Measurements from ENCODE around the gene SPSB2.

SPSB2 gene

DNA sequence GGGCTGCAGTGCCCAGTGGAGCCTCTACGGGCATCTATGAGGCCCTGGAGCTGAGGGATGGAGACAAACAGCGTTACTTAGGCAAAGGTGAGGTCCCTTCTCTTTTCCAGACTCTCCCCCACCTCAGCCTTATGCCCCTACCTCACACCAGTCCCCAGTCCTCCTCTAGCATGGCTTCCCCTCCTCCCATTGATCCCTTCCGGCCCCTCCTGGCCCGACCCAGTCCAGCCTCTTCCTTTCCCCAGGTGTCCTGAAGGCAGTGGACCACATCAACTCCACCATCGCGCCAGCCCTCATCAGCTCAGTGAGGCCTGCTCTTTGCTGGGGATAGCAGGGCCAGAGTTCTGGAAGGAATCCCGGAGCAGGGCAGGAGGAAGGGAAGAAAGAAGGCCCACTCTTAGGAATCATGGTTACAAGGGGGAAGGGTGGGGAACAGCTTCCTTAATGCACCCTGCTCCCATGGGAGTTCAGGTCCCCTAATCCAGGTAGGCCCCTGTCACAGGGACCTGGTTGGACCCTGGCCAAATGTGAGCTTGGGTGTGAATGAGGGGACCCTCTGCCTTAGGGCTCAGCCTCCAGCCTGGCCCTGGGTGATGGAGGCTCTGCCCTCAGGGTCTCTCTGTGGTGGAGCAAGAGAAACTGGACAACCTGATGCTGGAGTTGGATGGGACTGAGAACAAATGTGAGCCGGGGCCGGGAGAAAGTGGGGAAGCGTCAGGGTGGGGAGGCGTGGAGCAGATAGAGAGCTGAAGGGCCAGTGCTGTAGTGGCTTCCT lies 43.5 kb upstream of the SPSB2 start:
- WGBS (ENCODE audit: insufficient coverage), result 99% methylated on average over 8 of the region's 11 CpGs
- Histone ChIP-seq H3K4me1 (ENCODE audit: control extremely low read depth in 1 of 4, control insufficient read depth in 4 of 4, insufficient read depth in 4 of 4, low read length in 3 of 4) (peaks cover 0 to 19% (median 17%) of the 10 kb centered on the region in 4 experiments), H3K36me3 (ENCODE audit: control insufficient read depth in 4 of 4, insufficient read depth in 4 of 4, low read length in 3 of 4) (peaks cover 0 to 27% (median 7%) of the 10 kb centered on the region in 4 experiments), H3K27ac (ENCODE audit: insufficient read depth in 1 of 2, low read depth in 1 of 2, low read length in 2 of 2, poor library complexity in 1 of 2, severe bottlenecking in 2 of 2) (no peak overlapping the region), H3K27me3 (replicated peaks in 2 of 5; ENCODE audit: control insufficient read depth in 4 of 5, insufficient read depth in 5 of 5, low read length in 4 of 5) (peaks cover 0 to 2% (median 0%) of the 10 kb centered on the region in 5 experiments), H3K4me3 (ENCODE audit: control insufficient read depth in 1 of 7, extremely low read depth in 1 of 7, insufficient read depth in 4 of 7, low read depth in 2 of 7, low read length in 6 of 7) (no peak overlapping the region), H3K9me3 (ENCODE audit: control extremely low read depth in 1 of 5, control insufficient read depth in 4 of 5, insufficient read depth in 2 of 5, low read depth in 1 of 5, low read length in 4 of 5) (no peaks in the 10 kb centered on the region)
- no peak for DNase-seq
- ChIA-PET POLR2A (no interaction called here), CTCF (interaction anchor here (0.5 to 1.7 kb wide), 8 partner anchors 9 to 230 kb away, joined by 3 to 13 read pairs (median 4); partner anchors contain the start of gene SPSB2)

DNA sequence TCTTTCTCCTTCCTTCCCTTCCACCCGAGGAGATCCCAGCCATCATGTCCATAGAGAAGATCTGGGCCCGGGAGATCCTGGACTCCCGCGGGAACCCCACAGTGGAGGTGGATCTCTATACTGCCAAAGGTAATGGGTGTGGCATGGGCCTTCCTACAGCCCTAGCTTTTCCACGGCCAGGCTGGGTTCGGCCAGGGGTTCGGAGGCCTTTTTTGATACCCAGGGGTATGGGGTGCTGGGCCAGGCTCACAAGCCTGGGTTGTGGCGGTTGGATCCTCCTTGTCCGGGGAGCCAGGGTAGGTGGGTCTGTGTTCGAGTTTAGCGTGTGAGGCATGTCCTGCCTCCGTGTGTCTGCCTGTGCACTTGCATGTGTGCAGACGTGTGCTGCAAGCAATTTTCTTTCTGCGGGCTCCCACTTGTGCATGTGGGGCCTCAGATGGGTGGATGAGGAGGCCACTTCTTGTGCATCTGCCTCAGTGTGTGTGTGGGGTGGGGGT lies 42.7 kb upstream of the SPSB2 start:
- H3K27ac ChIP-seq (ENCODE audit: insufficient read depth in 1 of 2, low read depth in 1 of 2, low read length in 2 of 2, poor library complexity in 1 of 2, severe bottlenecking in 2 of 2), result no peak overlapping the region
- ChIA-PET POLR2A (no interaction called here), CTCF (interaction anchor here (1.1 to 2.1 kb wide), 3 partner anchors 9 to 47 kb away, joined by 3 to 9 read pairs (median 4); partner anchors contain the start of gene SPSB2)

DNA sequence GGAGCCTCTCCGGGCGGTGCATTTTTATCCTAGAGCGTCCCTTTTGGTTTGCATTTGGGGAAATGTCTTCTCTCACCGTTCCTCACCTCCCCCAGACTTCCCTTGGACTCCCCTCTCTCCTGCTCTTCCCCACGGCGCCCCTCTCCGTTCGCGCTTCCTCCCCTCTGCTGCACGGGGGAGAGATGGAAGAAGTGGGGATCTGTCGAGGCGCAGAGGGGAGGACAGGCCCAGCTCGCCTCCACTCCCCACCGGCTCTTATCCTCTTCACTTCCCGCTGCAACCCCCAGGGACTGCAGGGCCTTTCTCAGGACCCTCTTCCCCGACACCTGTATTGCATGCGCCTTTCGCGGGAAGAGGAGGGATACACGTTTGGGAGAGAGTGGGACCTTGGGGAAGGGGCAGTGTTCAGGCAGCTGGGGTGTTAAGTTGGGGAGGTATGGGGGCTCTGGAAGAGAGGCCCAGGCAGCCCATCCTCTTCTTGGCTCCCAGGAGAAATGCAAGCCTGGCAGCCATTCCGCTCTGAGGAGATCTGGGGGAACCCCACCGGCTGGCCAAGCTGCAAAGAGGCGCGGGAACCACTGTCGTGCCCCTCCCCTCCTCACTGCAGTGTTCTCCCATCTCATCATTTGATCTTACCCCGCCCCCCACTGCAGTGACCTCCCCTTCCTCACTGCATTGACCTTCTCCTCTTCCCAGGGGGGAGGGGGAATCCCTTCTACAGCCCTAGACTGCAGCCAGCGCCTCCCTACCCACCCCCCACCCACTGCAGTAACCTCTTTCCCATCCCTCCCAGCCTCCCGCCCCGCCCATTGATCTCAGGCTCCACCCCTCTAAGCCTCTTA lies 42.1 kb upstream of the SPSB2 start:
- no peak for DNase-seq
- H3K9me3 ChIP-seq (ENCODE audit: control extremely low read depth in 1 of 5, control insufficient read depth in 4 of 5, insufficient read depth in 2 of 5, low read depth in 1 of 5, low read length in 4 of 5), result no peaks in the 10 kb centered on the region
- H3K4me3 ChIP-seq (ENCODE audit: control insufficient read depth in 1 of 7, extremely low read depth in 1 of 7, insufficient read depth in 4 of 7, low read depth in 2 of 7, low read length in 6 of 7), result peak overlapping the region; percentile 39 to 88 (median 66)
- H3K27me3 ChIP-seq (replicated peaks in 2 of 5; ENCODE audit: control insufficient read depth in 4 of 5, insufficient read depth in 5 of 5, low read length in 4 of 5), result peaks cover 0 to 2% (median 0%) of the 10 kb centered on the region in 5 experiments
- 20% methylated on average over 5 of the region's 29 CpGs for WGBS (ENCODE audit: insufficient coverage)
- peaks cover 0 to 19% (median 17%) of the 10 kb centered on the region in 4 experiments for H3K4me1 ChIP-seq (ENCODE audit: control extremely low read depth in 1 of 4, control insufficient read depth in 4 of 4, insufficient read depth in 4 of 4, low read length in 3 of 4)
- H3K36me3 ChIP-seq (ENCODE audit: control insufficient read depth in 4 of 4, insufficient read depth in 4 of 4, low read length in 3 of 4), result peaks cover 0 to 25% (median 5%) of the 10 kb centered on the region in 4 experiments
- ChIA-PET POLR2A (interaction anchor here (0.6 to 1.0 kb wide), 2 partner anchors 24 to 28 kb away, joined by 4 read pairs; partner anchors contain the start of genes C12orf57 and RNU7-1), CTCF (interaction anchor here (1.0 to 2.1 kb wide), 3 partner anchors 10 to 47 kb away, joined by 3 to 9 read pairs (median 4); no protein-coding TSS in a partner anchor)
- H3K27ac ChIP-seq (ENCODE audit: insufficient read depth in 1 of 2, low read depth in 1 of 2, low read length in 2 of 2, poor library complexity in 1 of 2, severe bottlenecking in 2 of 2), result peak overlapping the region in 1 of 2 experiments; percentile 14

More for the DNA sequence above, 42.7 kb upstream of the SPSB2 start:
- WGBS (ENCODE audit: insufficient coverage), result 98% methylated on average over 6 of the region's 14 CpGs
- Histone ChIP-seq H3K9me3 (ENCODE audit: control extremely low read depth in 1 of 5, control insufficient read depth in 4 of 5, insufficient read depth in 2 of 5, low read depth in 1 of 5, low read length in 4 of 5) (no peaks in the 10 kb centered on the region), H3K36me3 (ENCODE audit: control insufficient read depth in 4 of 4, insufficient read depth in 4 of 4, low read length in 3 of 4) (peaks cover 0 to 25% (median 7%) of the 10 kb centered on the region in 4 experiments), H3K4me1 (ENCODE audit: control extremely low read depth in 1 of 4, control insufficient read depth in 4 of 4, insufficient read depth in 4 of 4, low read length in 3 of 4) (peaks cover 0 to 19% (median 17%) of the 10 kb centered on the region in 4 experiments), H3K27me3 (replicated peaks in 2 of 5; ENCODE audit: control insufficient read depth in 4 of 5, insufficient read depth in 5 of 5, low read length in 4 of 5) (peaks cover 0 to 2% (median 0%) of the 10 kb centered on the region in 5 experiments), H3K4me3 (ENCODE audit: control insufficient read depth in 1 of 7, extremely low read depth in 1 of 7, insufficient read depth in 4 of 7, low read depth in 2 of 7, low read length in 6 of 7) (no peak overlapping the region)
- DNase-seq, result no peak

DNA sequence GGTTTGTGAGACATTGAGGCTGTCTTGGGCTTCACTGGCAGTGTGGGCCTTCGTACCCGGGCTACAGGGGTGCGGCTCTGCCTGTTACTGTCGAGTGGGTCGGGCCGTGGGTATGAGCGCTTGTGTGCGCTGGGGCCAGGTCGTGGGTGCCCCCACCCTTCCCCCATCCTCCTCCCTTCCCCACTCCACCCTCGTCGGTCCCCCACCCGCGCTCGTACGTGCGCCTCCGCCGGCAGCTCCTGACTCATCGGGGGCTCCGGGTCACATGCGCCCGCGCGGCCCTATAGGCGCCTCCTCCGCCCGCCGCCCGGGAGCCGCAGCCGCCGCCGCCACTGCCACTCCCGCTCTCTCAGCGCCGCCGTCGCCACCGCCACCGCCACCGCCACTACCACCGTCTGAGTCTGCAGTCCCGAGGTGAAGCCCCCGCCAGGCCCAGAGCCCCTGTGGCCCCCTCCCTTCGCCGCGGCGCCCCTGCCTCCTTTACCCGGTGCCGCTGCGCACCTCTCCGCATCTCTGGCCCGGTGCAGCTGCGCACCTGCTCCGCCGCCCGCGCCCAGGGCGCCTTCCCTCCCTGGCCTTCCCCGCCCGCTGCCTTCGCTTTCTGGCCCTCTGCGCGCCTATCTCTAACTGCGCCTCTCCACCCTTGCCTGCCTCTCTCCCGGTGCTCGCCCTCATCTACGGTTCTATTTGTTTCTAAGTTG lies 41.3 kb upstream of the SPSB2 start, which contains the start of gene ENO2:
ENO2 (plus strand) TSS at position 335 of the 701 bp plus-strand sequence. CDS start 1,253 bp downstream, outside the sequence.
- POLR2A ChIA-PET, result interaction anchor here (0.6 to 1.0 kb wide), 3 partner anchors 24 to 29 kb away, joined by 3 to 4 read pairs (median 4); partner anchors contain the start of genes C12orf57 and RNU7-1
- peaks cover 0 to 20% (median 5%) of the 10 kb centered on the region in 4 experiments for H3K36me3 ChIP-seq (ENCODE audit: control insufficient read depth in 4 of 4, insufficient read depth in 4 of 4, low read length in 3 of 4)
- no peaks in the 10 kb centered on the region for H3K9me3 ChIP-seq (ENCODE audit: control extremely low read depth in 1 of 5, control insufficient read depth in 4 of 5, insufficient read depth in 2 of 5, low read depth in 1 of 5, low read length in 4 of 5)
- under 1% methylated on average over 48 of the region's 68 CpGs for WGBS (ENCODE audit: insufficient coverage)
- H3K27ac ChIP-seq (ENCODE audit: insufficient read depth in 1 of 2, low read depth in 1 of 2, low read length in 2 of 2, poor library complexity in 1 of 2, severe bottlenecking in 2 of 2), result peak within 1 kb of the TSS in 1 of 2 experiments; percentile 34
- CTCF ChIA-PET, result interaction anchor here (1.0 to 2.1 kb wide), 2 partner anchors 10 to 42 kb away, joined by 3 to 9 read pairs; no protein-coding TSS in a partner anchor
- H3K27me3 ChIP-seq (replicated peaks in 2 of 5; ENCODE audit: control insufficient read depth in 4 of 5, insufficient read depth in 5 of 5, low read length in 4 of 5), result peaks cover 0 to 2% (median 0%) of the 10 kb centered on the region in 5 experiments
- peak within 1 kb of the TSS; percentile 39 to 88 (median 66) for H3K4me3 ChIP-seq (ENCODE audit: control insufficient read depth in 1 of 7, extremely low read depth in 1 of 7, insufficient read depth in 4 of 7, low read depth in 2 of 7, low read length in 6 of 7)
- peaks cover 0 to 19% (median 15%) of the 10 kb centered on the region in 4 experiments for H3K4me1 ChIP-seq (ENCODE audit: control extremely low read depth in 1 of 4, control insufficient read depth in 4 of 4, insufficient read depth in 4 of 4, low read length in 3 of 4)
- peak; percentile 67 to 89 (median 80) for DNase-seq

DNA sequence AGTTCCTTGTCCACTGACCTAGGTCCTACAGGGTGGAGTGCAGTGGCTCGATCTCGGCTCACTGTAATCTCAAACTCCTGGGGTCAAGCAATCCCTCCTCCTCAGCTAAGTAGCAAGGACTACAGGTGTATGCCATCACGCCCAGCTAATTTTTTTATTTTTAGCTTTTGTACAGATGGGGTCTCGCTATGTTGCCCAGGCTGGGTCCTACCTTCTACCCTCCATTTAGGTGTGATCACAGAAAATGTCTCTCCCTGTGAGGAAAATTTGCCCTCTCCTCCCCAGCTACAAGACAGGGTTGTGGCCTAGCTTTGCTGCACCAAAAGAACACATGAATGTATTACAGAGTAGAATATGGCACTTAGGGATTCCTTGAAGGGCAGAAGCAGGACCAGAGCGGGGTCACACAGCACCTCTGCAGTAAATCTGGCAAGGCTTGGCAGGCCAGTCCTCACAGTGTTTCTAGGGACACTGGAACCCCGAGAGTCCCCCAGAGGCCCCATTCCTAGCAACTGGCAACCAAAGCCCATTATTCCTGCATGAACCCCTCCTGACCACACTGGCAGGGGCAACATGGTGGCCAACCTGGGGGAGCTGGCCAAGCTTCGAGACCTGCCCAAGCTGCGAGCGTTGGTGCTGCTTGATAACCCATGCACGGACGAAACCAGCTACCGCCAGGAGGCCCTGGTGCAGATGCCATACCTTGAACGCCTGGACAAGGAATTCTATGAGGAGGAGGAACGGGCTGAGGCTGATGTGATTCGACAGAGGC lies 39.2 kb upstream of the SPSB2 start:
- no peaks in the 10 kb centered on the region for H3K9me3 ChIP-seq (ENCODE audit: control extremely low read depth in 1 of 5, control insufficient read depth in 4 of 5, insufficient read depth in 2 of 5, low read depth in 1 of 5, low read length in 4 of 5)
- DNase-seq, result no peak
- peaks cover 0 to 14% (median 5%) of the 10 kb centered on the region in 4 experiments for H3K36me3 ChIP-seq (ENCODE audit: control insufficient read depth in 4 of 4, insufficient read depth in 4 of 4, low read length in 3 of 4)
- peaks cover 0 to 19% (median 15%) of the 10 kb centered on the region in 4 experiments for H3K4me1 ChIP-seq (ENCODE audit: control extremely low read depth in 1 of 4, control insufficient read depth in 4 of 4, insufficient read depth in 4 of 4, low read length in 3 of 4)
- ChIA-PET CTCF (interaction anchor here (0.9 to 12.4 kb wide), 6 partner anchors 9 to 52 kb away, joined by 3 to 105 read pairs (median 4); partner anchors contain the start of genes SPSB2 and TPI1), POLR2A (interaction anchor here (1.0 to 1.2 kb wide), 3 partner anchors 13 to 40 kb away, joined by 3 to 6 read pairs (median 3); no protein-coding TSS in a partner anchor)
- no peak overlapping the region for H3K27ac ChIP-seq (ENCODE audit: insufficient read depth in 1 of 2, low read depth in 1 of 2, low read length in 2 of 2, poor library complexity in 1 of 2, severe bottlenecking in 2 of 2)
- H3K27me3 ChIP-seq (replicated peaks in 2 of 5; ENCODE audit: control insufficient read depth in 4 of 5, insufficient read depth in 5 of 5, low read length in 4 of 5), result peaks cover 0 to 2% (median 0%) of the 10 kb centered on the region in 5 experiments
- no peak overlapping the region for H3K4me3 ChIP-seq (ENCODE audit: control insufficient read depth in 1 of 7, extremely low read depth in 1 of 7, insufficient read depth in 4 of 7, low read depth in 2 of 7, low read length in 6 of 7)
- WGBS (ENCODE audit: insufficient coverage), result 95% methylated on average over 15 of the region's 15 CpGs

Data from common myeloid progenitor, CD34-positive (primary cell).